Measurements from ENCODE around the gene NUDT3.

Gene NUDT3

GRCh38 chr6:34302929-34303328 is 89.5 kb downstream of the NUDT3 start:
- Histone ChIP-seq H3K79me2 (peaks cover 9% of the 10 kb centered on the region), H3K4me2 (ENCODE audit: low read length) (no peak overlapping the region), H3K27ac (no peak overlapping the region), H3K4me3 (ENCODE audit: low read depth, low read length) (no peak overlapping the region), H3K27me3 (ENCODE audit: control insufficient read depth, insufficient read depth, low read length) (no peaks in the 10 kb centered on the region), H3K36me3 (ENCODE audit: control insufficient read depth, insufficient read depth, low read length) (no peaks in the 10 kb centered on the region), H2AFZ (no peak overlapping the region), H3K4me1 (peaks cover 13% of the 10 kb centered on the region), H3K9me3 (ENCODE audit: control insufficient read depth, low read length) (no peaks in the 10 kb centered on the region), H3K9ac (no peak overlapping the region)
- TF ChIP-seq CTCF (IDR thresholded peaks at IDR 0.05), result no peak

GRCh38 chr6:34301408-34301807 is 91.1 kb downstream of the NUDT3 start:
- no peaks in the 10 kb centered on the region for H3K36me3 ChIP-seq (ENCODE audit: control insufficient read depth, insufficient read depth, low read length)
- H3K27me3 ChIP-seq (ENCODE audit: control insufficient read depth, insufficient read depth, low read length), result no peaks in the 10 kb centered on the region
- H3K4me1 ChIP-seq, result peaks cover 13% of the 10 kb centered on the region
- TF ChIP-seq CTCF (IDR thresholded peaks at IDR 0.05), result no peak
- no peak overlapping the region for H3K27ac ChIP-seq
- peaks cover 7% of the 10 kb centered on the region for H3K79me2 ChIP-seq
- H3K4me3 ChIP-seq (ENCODE audit: low read depth, low read length), result no peak overlapping the region
- no peak overlapping the region for H2AFZ ChIP-seq
- no peak overlapping the region for H3K4me2 ChIP-seq (ENCODE audit: low read length)
- H3K9me3 ChIP-seq (ENCODE audit: control insufficient read depth, low read length), result no peaks in the 10 kb centered on the region
- H3K9ac ChIP-seq, result no peak overlapping the region

- Histone ChIP-seq H3K27ac (no peak overlapping the region), H3K9ac (no peak overlapping the region), H3K27me3 (ENCODE audit: control insufficient read depth, insufficient read depth, low read length) (no peaks in the 10 kb centered on the region), H3K9me3 (ENCODE audit: control insufficient read depth, low read length) (no peaks in the 10 kb centered on the region), H2AFZ (no peak overlapping the region), H3K4me3 (ENCODE audit: low read depth, low read length) (no peak overlapping the region), H3K79me2 (peaks cover 7% of the 10 kb centered on the region), H3K36me3 (ENCODE audit: control insufficient read depth, insufficient read depth, low read length) (no peaks in the 10 kb centered on the region), H3K4me1 (peaks cover 13% of the 10 kb centered on the region), H3K4me2 (ENCODE audit: low read length) (no peak overlapping the region)
- TF ChIP-seq CTCF (IDR thresholded peaks at IDR 0.05), result no peak
Observed at GRCh38 chr6:34300332-34300751, 92.1 kb downstream of the NUDT3 start.

- H2AFZ ChIP-seq, result no peak overlapping the region
- H3K4me2 ChIP-seq (ENCODE audit: low read length), result peak overlapping the region; percentile 45
- no peak overlapping the region for H3K9ac ChIP-seq
- H3K4me1 ChIP-seq, result peaks cover 13% of the 10 kb centered on the region
- H3K27ac ChIP-seq, result no peak overlapping the region
- peaks cover 7% of the 10 kb centered on the region for H3K79me2 ChIP-seq
- H3K9me3 ChIP-seq (ENCODE audit: control insufficient read depth, low read length), result no peaks in the 10 kb centered on the region
- H3K4me3 ChIP-seq (ENCODE audit: low read depth, low read length), result no peak overlapping the region
- no peak for TF ChIP-seq CTCF (IDR thresholded peaks at IDR 0.05)
- no peaks in the 10 kb centered on the region for H3K36me3 ChIP-seq (ENCODE audit: control insufficient read depth, insufficient read depth, low read length)
- no peaks in the 10 kb centered on the region for H3K27me3 ChIP-seq (ENCODE audit: control insufficient read depth, insufficient read depth, low read length)
Observed at GRCh38 chr6:34298941-34299340, 93.5 kb downstream of the NUDT3 start.

- no peak overlapping the region for H3K27ac ChIP-seq
Observed at GRCh38 chr6:34295721-34296120, 96.7 kb downstream of the NUDT3 start.

More at GRCh38 chr6:34295721-34296120, 96.7 kb downstream of the NUDT3 start:
- TF ChIP-seq CTCF (IDR thresholded peaks at IDR 0.05), result no peak
- no peak overlapping the region for H3K9ac ChIP-seq
- peaks cover 7% of the 10 kb centered on the region for H3K4me1 ChIP-seq
- no peak overlapping the region for H3K4me2 ChIP-seq (ENCODE audit: low read length)
- no peak overlapping the region for H3K4me3 ChIP-seq (ENCODE audit: low read depth, low read length)
- H3K36me3 ChIP-seq (ENCODE audit: control insufficient read depth, insufficient read depth, low read length), result no peaks in the 10 kb centered on the region
- H2AFZ ChIP-seq, result no peak overlapping the region
- peaks cover 7% of the 10 kb centered on the region for H3K79me2 ChIP-seq
- H3K9me3 ChIP-seq (ENCODE audit: control insufficient read depth, low read length), result no peaks in the 10 kb centered on the region
- H3K27me3 ChIP-seq (ENCODE audit: control insufficient read depth, insufficient read depth, low read length), result no peaks in the 10 kb centered on the region
